GM18861 (cell line): Measurements from ENCODE around the gene PHF5A.

Experiments used
- ATAC-seq: cut with Tn5 transposase; IDR thresholded peaks from one replicate; pipeline ENCODE4 v1.9.1; 2021; ENCODE audit not compliant: unreplicated experiment

The PHF5A gene, protein sequence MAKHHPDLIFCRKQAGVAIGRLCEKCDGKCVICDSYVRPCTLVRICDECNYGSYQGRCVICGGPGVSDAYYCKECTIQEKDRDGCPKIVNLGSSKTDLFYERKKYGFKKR

GRCh38 chr22:41468381-41469217, at the start of gene PHF5A, which contains the start of gene ACO2:
PHF5A (minus strand) TSS chr22:41468692; CDS start chr22:41468653, 39 bp downstream.
ACO2 (plus strand) TSS chr22:41469117; CDS start chr22:41469147, 30 bp downstream.
- peak; percentile 74 for ATAC-seq

GRCh38 chr22:41518048-41518347, 49.5 kb upstream of the PHF5A start:
- no peak for ATAC-seq

DNA sequence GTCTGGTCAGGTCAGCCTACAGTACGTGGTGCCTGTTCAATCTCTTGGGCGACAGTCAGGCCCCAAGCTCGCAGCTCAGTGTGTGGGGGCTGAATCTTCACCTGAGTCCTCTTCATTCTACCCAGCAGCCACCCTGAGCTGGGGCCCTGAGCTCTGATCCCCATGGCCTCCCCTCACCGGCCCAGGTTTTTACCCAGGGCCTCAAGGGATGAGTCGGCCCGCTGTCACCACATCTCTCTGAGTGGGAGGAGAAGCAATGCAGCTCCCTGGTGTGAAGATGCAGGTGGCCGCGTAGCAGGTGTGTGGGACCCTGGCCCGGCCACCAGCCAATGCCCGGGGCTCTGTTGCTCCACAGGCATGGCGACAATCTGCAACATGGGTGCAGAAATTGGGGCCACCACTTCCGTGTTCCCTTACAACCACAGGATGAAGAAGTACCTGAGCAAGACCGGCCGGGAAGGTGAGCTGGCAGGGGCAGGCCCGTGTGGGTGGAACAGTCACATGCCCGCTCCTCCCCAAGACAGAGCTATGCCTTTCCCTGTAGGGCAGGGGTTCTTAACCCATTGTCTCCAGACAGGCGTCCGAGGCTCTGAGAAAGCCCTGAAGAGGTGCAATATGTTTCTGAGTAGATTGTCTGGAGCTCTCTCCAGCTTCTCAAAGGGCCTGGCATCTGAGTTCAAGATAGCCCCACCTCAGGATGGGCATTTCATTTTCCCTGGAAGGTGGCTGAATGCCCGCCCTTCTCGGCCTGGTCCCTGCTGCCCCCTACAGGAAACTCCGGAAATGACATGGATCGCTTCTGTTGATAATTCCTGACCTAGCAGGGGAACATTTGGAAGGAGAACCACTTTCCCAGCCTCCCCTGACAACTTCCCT, 48.9 kb upstream of the PHF5A start:
- ATAC-seq: no peak

- no peak for ATAC-seq
These were observed 48.0 kb upstream of the PHF5A start for GRCh38 chr22:41516462-41516861.

DNA sequence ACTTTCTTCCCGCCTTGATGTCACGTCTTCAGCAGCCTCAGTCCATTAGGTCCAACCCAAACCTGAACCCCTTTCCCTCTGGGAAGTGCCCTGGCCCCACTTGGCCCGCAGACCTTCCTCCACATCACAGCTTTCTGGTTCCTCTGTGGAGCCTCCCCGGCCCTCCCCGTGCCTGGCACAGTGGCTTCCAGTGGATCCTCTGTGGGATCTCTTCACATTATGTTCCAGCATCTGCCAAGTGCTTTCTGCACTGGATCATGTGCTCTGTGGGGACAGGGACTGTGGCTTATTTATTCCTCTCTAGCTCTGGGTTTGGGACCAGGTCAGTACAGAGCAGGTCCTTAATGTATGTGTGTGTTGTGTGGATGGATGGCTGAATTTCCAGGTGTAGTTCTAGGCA, 44.9 kb upstream of the PHF5A start:
- no peak for ATAC-seq

- ATAC-seq: no peak
These were observed 44.1 kb upstream of the PHF5A start for GRCh38 chr22:41512421-41513194.

- ATAC-seq: no peak
These were observed 43.1 kb upstream of the PHF5A start for GRCh38 chr22:41511521-41511968.

DNA sequence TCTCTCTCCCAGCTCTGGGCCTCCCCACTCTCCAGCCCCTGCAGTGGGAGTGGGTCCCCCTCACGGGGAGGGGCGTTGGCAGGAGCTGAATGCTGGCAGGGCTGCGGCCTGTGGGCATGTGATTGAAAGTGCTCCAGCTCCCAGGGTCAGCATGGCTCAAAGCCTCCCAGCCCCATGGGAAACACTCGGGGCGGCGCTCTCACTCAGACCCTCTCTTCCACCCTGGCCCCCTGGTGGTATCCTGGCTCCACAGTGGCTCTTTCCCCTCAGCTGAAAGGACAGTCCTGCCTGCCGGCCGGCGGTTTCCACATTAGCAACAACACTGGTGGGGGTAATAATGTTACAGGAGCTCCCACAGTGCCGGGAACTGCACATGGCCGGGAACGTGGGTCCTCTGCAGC, 40.3 kb upstream of the PHF5A start:
- ATAC-seq: no peak

- ATAC-seq: no peak
These were observed 39.0 kb upstream of the PHF5A start for GRCh38 chr22:41507330-41508063.

- no peak for ATAC-seq
These were observed 37.2 kb upstream of the PHF5A start for GRCh38 chr22:41505511-41506220.

DNA sequence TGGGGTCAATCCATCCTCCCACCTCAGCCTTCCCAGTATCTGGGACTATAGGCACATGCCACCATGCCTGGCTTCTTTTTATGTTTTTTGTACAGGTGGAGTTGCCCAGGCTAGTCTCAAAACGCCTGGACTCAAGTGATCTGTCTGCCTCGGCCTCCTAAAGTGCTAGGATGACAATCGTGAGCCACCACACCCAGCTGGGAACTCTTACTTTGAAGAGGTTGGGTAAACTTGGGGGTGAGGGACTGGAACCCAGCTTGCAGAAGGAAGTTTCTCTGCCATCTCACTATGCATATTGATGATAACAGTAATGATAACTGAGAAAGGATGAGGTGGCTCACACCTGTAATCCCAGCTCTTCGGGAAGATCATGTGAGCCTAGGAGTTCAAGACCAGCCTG, 36.3 kb upstream of the PHF5A start:
- ATAC-seq: no peak

GRCh38 chr22:41504397-41504796, 35.9 kb upstream of the PHF5A start:
- no peak for ATAC-seq

GRCh38 chr22:41501209-41501608, 32.7 kb upstream of the PHF5A start:
- ATAC-seq: no peak

GRCh38 chr22:41500303-41500702, 31.8 kb upstream of the PHF5A start:
- ATAC-seq: no peak

- no peak for ATAC-seq
These were observed 31.3 kb upstream of the PHF5A start for GRCh38 chr22:41499624-41500280.

DNA sequence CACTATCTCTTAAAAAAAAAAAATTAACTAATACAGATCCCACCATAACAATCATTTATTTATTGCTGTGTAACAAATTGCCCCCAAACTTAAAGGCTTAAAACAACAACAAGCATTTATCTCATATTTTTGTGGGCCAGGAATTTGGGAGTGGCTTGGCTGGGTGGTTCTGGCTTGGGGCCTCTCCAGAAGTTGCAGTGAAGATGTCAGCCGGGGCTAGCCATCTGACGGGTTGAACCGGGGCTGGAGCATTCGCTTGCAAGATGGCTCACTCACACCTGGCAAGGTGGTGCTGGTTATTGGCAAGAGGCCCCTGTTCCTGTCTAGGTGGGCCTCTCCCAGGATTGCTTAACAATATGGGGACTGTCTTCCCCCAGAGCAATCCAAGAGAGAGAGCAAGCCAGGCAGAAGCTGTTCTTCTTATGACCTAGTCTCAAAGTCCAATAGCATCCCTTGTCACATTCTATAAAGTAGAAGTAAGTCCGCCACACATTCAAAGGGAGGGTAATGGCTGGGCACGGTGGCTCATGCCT, 29.9 kb upstream of the PHF5A start:
- no peak for ATAC-seq

GRCh38 chr22:41491374-41492100, 23.0 kb upstream of the PHF5A start:
- no peak for ATAC-seq
